ENCODE data around the gene RPS5. TPM values are rescaled to one million over a fixed set of nuclear protein-coding genes. Genes with fewer than 3 reads are reported as not detected.

RPS5 gene
- total RNA-seq, 1 experiment from 2014 or later = 1,982 TPM

- Histone ChIP-seq H3K9me3 (ENCODE audit: control insufficient read depth in 1 of 2, insufficient read depth in 1 of 2, low read depth in 1 of 2, low read length in 2 of 2) (peaks cover 10 to 29% of the 10 kb centered on the region in 2 experiments; a peak in 2 of 4 replicates), H3K27ac (ENCODE audit: low read depth, low read length) (no peak overlapping the region), H3K27me3 (ENCODE audit: insufficient read depth, low read length) (no peaks in the 10 kb centered on the region), H3K4me1 (ENCODE audit: control insufficient read depth in 1 of 2, insufficient read depth in 2 of 2, low read length in 2 of 2) (no peaks in the 10 kb centered on the region), H3K79me2 (ENCODE audit: insufficient read depth, low read length) (no peaks in the 10 kb centered on the region), H4K20me1 (ENCODE audit: insufficient read depth) (no peaks in the 10 kb centered on the region), H2AFZ (ENCODE audit: low read depth, low read length, poor library complexity, severe bottlenecking) (no peak overlapping the region), H3K36me3 (ENCODE audit: control insufficient read depth in 1 of 2, insufficient read depth in 2 of 2, low read length in 2 of 2) (peaks cover 0 to 5% of the 10 kb centered on the region in 2 experiments; a peak in 1 of 4 replicates), H3K4me3 (replicated peaks in 1 of 2; ENCODE audit: low read depth in 1 of 2, low read length in 2 of 2) (no peak overlapping the region), H3K4me2 (ENCODE audit: low read length) (no peak overlapping the region), H3K9ac (ENCODE audit: low read length) (no peak overlapping the region), H3K9me2 (ENCODE audit: insufficient read depth) (no peaks in the 10 kb centered on the region)
- no peak for TF ChIP-seq MAX (IDR thresholded peaks at IDR 0.05)
- TF ChIP-seq ATF3 (IDR thresholded peaks at IDR 0.05) = no peak
- TF ChIP-seq CEBPB (IDR thresholded peaks at IDR 0.05; ENCODE audit: low read depth) = no peak
- no peak for TF ChIP-seq EGR1 (IDR thresholded peaks at IDR 0.05; ENCODE audit: low read depth)
- no peak for TF ChIP-seq CTCF (IDR thresholded peaks at IDR 0.05 in 2 of 3, conservative IDR thresholded peaks at IDR 0.05 in 1 of 3; ENCODE audit: borderline replicate concordance in 1 of 3, insufficient read depth in 1 of 3, low read depth in 2 of 3, low read length in 2 of 3)
- no peak for TF ChIP-seq RAD21 (IDR thresholded peaks at IDR 0.05; ENCODE audit: low read depth)
- no peak for TF ChIP-seq POLR2A (IDR thresholded peaks at IDR 0.05; ENCODE audit: borderline replicate concordance, extremely low read depth, insufficient read depth, insufficient read length)
- no peak for TF ChIP-seq ZFX (IDR thresholded peaks at IDR 0.05)
- TF ChIP-seq ZBTB33 (IDR thresholded peaks at IDR 0.05; ENCODE audit: extremely low read depth, insufficient replicate concordance, low read length) = no peak
- no peak for TF ChIP-seq REST (IDR thresholded peaks at IDR 0.05; ENCODE audit: low read depth)
- TF ChIP-seq ELF1 (IDR thresholded peaks at IDR 0.05; ENCODE audit: borderline replicate concordance, low read depth) = no peak
- TF ChIP-seq ZNF274 (IDR thresholded peaks at IDR 0.05; ENCODE audit: low read depth, low read length) = no peak
- no peak for TF ChIP-seq CBX3 (IDR thresholded peaks at IDR 0.05; ENCODE audit: low read depth)
- no peak for TF ChIP-seq SIN3A (IDR thresholded peaks at IDR 0.05; ENCODE audit: low read depth)
- TF ChIP-seq EZH2phosphoT487 (IDR thresholded peaks at IDR 0.05; ENCODE audit: borderline replicate concordance) = no peak
- TF ChIP-seq POLR2AphosphoS5 (IDR thresholded peaks at IDR 0.05; ENCODE audit: low read depth, low read length) = no peak
- TF ChIP-seq JUND (IDR thresholded peaks at IDR 0.05) = no peak
- no peak for TF ChIP-seq FOSL1 (IDR thresholded peaks at IDR 0.05; ENCODE audit: low read depth)
- TF ChIP-seq SP1 (IDR thresholded peaks at IDR 0.05; ENCODE audit: low read depth) = no peak
- DNase-seq (ENCODE audit: low read depth, low spot score) = no peak
- BruUV-seq (replicated peaks) = no TSS peak
- ATAC-seq = no peak
- ChIA-PET CTCF (no interaction called here), RAD21 (ENCODE audit: low non-redundant PET in 1 of 2, low total read pairs in 2 of 2, uncharacterized antibody in 2 of 2, unreplicated experiment in 2 of 2) (no interaction called here), POLR2A (no interaction called here)
- intact Hi-C loops (cut with micrococcal nuclease) = no loop called here
Measured at GRCh38 chr19:58429745-58430144, 42.7 kb downstream of the RPS5 start.
